Stomach (tissue), 4 donors: ENCODE results near the gene SLC33A1.

Source experiments
- POLR2A ChIP-seq, 4 donors: fragments of 450-650 bp; IDR thresholded peaks; one replicate each; pipeline ENCODE4 v1.6.1; 2016; ENCODE audit warnings: antibody characterized with exemption in 4 of 4, control low read depth in 2 of 4, mild to moderate bottlenecking in 1 of 4, moderate library complexity in 1 of 4
- TF ChIP-seq, protein P1 (sequence below), 7 experiments: fragments of 450-650 bp in 4 of 7; fragments of 200-600 bp in 3 of 7; sonication (generic) in 3 of 7; IDR thresholded peaks; one replicate each; pipeline ENCODE4 v1.5.1; 2016 to 2019; ENCODE audit warnings: antibody characterized with exemption in 7 of 7, control low read depth in 2 of 7, mild to moderate bottlenecking in 1 of 7

DNA sequence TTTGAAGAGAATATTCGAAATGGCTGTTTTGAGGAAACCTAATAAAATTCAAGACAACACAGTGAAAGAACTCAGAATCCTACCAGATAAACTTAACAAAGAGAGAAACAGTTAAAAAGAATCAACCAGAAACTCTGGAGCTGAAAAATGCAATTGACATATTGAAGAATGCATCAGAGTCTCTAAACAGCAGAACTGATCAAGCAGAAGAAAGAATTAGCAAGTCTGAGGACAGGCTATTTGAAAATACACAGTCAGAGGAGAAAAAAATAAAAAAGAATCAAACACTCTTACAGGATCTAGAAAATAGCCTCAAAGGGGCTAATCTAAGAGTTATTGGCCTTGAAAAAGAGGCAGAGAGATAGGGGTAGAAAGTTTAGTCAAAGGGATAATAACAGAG is 61.7 kb downstream of the SLC33A1 start:
- TF ChIP-seq, protein P1, sequence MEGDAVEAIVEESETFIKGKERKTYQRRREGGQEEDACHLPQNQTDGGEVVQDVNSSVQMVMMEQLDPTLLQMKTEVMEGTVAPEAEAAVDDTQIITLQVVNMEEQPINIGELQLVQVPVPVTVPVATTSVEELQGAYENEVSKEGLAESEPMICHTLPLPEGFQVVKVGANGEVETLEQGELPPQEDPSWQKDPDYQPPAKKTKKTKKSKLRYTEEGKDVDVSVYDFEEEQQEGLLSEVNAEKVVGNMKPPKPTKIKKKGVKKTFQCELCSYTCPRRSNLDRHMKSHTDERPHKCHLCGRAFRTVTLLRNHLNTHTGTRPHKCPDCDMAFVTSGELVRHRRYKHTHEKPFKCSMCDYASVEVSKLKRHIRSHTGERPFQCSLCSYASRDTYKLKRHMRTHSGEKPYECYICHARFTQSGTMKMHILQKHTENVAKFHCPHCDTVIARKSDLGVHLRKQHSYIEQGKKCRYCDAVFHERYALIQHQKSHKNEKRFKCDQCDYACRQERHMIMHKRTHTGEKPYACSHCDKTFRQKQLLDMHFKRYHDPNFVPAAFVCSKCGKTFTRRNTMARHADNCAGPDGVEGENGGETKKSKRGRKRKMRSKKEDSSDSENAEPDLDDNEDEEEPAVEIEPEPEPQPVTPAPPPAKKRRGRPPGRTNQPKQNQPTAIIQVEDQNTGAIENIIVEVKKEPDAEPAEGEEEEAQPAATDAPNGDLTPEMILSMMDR (IDR thresholded peaks at IDR 0.05) = no peak
- TF ChIP-seq POLR2A (IDR thresholded peaks at IDR 0.05) = no peak
